ENCODE data around the gene ZNF764.

DNA sequence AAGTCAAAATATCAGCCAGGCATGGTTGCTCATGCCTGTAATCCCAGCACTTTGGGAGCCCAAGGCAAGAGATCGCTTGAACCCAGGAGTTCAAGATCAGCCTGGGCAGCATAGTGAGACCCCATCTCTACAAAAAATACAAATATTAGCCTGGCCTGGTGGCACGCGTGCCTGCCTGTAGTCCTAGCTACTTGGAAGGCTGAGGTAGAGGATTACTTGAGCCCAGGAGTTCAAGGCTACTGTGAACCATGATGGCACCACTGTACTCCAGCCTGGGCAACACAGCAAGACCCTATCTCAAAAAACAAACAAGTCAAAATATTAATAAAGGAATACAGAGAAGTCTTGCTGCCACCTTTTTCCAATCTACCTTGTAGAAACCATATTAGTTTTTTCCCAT is 47.8 kb upstream of the ZNF764 start:
- TF ChIP-seq, protein P1, sequence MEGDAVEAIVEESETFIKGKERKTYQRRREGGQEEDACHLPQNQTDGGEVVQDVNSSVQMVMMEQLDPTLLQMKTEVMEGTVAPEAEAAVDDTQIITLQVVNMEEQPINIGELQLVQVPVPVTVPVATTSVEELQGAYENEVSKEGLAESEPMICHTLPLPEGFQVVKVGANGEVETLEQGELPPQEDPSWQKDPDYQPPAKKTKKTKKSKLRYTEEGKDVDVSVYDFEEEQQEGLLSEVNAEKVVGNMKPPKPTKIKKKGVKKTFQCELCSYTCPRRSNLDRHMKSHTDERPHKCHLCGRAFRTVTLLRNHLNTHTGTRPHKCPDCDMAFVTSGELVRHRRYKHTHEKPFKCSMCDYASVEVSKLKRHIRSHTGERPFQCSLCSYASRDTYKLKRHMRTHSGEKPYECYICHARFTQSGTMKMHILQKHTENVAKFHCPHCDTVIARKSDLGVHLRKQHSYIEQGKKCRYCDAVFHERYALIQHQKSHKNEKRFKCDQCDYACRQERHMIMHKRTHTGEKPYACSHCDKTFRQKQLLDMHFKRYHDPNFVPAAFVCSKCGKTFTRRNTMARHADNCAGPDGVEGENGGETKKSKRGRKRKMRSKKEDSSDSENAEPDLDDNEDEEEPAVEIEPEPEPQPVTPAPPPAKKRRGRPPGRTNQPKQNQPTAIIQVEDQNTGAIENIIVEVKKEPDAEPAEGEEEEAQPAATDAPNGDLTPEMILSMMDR (IDR thresholded peaks at IDR 0.05): no peak
- TF ChIP-seq POLR2A (IDR thresholded peaks at IDR 0.05): no peak

All from heart left ventricle (tissue), 13 donors.